SK-N-SH treated with all-trans-retinoic acid at 6 μM for 48 hours (cell line): ENCODE data around the gene SGCA.

Source experiments
- ATAC-seq: fragments of 200-7000 bp; cut with Tn5 transposase; 3 replicates; pipeline ENCODE4 v1.9.1; 2020; ENCODE audit warnings: mild to moderate bottlenecking, moderate library complexity
- ARNTL ChIP-seq: fragments of 450-650 bp; formaldehyde crosslinking; IDR thresholded peaks from 2 replicates; pipeline ENCODE4 v1.5.0; 2020; ENCODE audit warnings: low read depth, mild to moderate bottlenecking, moderate library complexity, borderline replicate concordance
- BACH2 ChIP-seq: fragments of 250-450 bp; sonication (Bioruptor Pico); IDR thresholded peaks from 2 replicates; pipeline ENCODE4 v1.9.0; 2021; ENCODE audit warnings: mild to moderate bottlenecking, borderline replicate concordance
- CREB5 ChIP-seq: fragments of 250-450 bp; sonication (Bioruptor Pico); IDR thresholded peaks from 2 replicates; pipeline ENCODE4 v1.5.1; 2020; ENCODE audit warnings: low read depth, mild to moderate bottlenecking, moderate library complexity
- CSDC2 ChIP-seq: fragments of 250-450 bp; sonication (Bioruptor Pico); IDR thresholded peaks from 2 replicates; pipeline ENCODE4 v1.5.0; 2020; ENCODE audit warnings: mild to moderate bottlenecking, moderate library complexity
- CSRNP3 ChIP-seq: fragments of 250-450 bp; sonication (Bioruptor Pico); IDR thresholded peaks from 2 replicates; pipeline ENCODE4 v1.5.1; 2021; ENCODE audit warnings: mild to moderate bottlenecking, moderate library complexity
- ESRRG ChIP-seq: fragments of 250-450 bp; sonication (Bioruptor Pico); IDR thresholded peaks from 2 replicates; pipeline ENCODE4 v1.6.1; 2021; ENCODE audit warnings: mild to moderate bottlenecking
- GLIS3 ChIP-seq: fragments of 250-450 bp; sonication (Bioruptor Pico); IDR thresholded peaks from 2 replicates; pipeline ENCODE4 v1.5.0; 2020; ENCODE audit warnings: mild to moderate bottlenecking, moderate library complexity
- ISL1 ChIP-seq: fragments of 250-450 bp; sonication (Bioruptor Pico); IDR thresholded peaks from 2 replicates; pipeline ENCODE4 v2.1.2; 2022; ENCODE audit warnings: mild to moderate bottlenecking, moderate library complexity
- OSR1 ChIP-seq: fragments of 250-450 bp; sonication (Bioruptor Pico); IDR thresholded peaks from 2 replicates; pipeline ENCODE4 v1.8.0; 2022; ENCODE audit warnings: moderate library complexity, mild to moderate bottlenecking, inconsistent platforms
- PATZ1 ChIP-seq: fragments of 250-450 bp; sonication (Bioruptor Pico); IDR thresholded peaks from 2 replicates; pipeline ENCODE4 v1.8.0; 2020; ENCODE audit warnings: mild to moderate bottlenecking, moderate library complexity, borderline replicate concordance
- POU6F1 ChIP-seq: fragments of 250-450 bp; sonication (Bioruptor Pico); IDR thresholded peaks from 2 replicates; pipeline ENCODE4 v1.8.0; 2021; ENCODE audit warnings: low read depth, mild to moderate bottlenecking, moderate library complexity, borderline replicate concordance
- PPARA ChIP-seq: fragments of 250-450 bp; sonication (Bioruptor Pico); IDR thresholded peaks from 2 replicates; pipeline ENCODE4 v1.5.0; 2020; ENCODE audit warnings: mild to moderate bottlenecking, borderline replicate concordance
- RARB ChIP-seq: fragments of 250-450 bp; sonication (Bioruptor Pico); IDR thresholded peaks from 2 replicates; pipeline ENCODE4 v1.8.0; 2021; ENCODE audit warnings: mild to moderate bottlenecking, moderate library complexity
- TCF4 ChIP-seq: fragments of 250-450 bp; sonication (Bioruptor Pico); IDR thresholded peaks from 2 replicates; pipeline ENCODE4 v1.8.0; 2021; ENCODE audit warnings: mild to moderate bottlenecking, moderate library complexity, borderline replicate concordance
- TOX ChIP-seq: fragments of 250-450 bp; sonication (Bioruptor Pico); IDR thresholded peaks from 2 replicates; pipeline ENCODE4 v1.8.0; 2021; ENCODE audit warnings: mild to moderate bottlenecking, moderate library complexity, borderline replicate concordance
- TSHZ2 ChIP-seq: fragments of 250-450 bp; sonication (Bioruptor Pico); IDR thresholded peaks from 2 replicates; pipeline ENCODE4 v1.5.0; 2020; ENCODE audit warnings: mild to moderate bottlenecking, moderate library complexity
- ZC3H10 ChIP-seq: fragments of 250-450 bp; sonication (Bioruptor Pico); IDR thresholded peaks from 2 replicates; pipeline ENCODE4 v1.5.1; 2021; ENCODE audit warnings: mild to moderate bottlenecking, moderate library complexity
- ZFP3 ChIP-seq: fragments of 250-450 bp; sonication (Bioruptor Pico); IDR thresholded peaks from 2 replicates; pipeline ENCODE4 v1.5.0; 2020; ENCODE audit warnings: mild to moderate bottlenecking, moderate library complexity
- ZFP30 ChIP-seq: fragments of 450-650 bp; formaldehyde crosslinking; IDR thresholded peaks from 2 replicates; pipeline ENCODE4 v1.5.0; 2022; ENCODE audit warnings: mild to moderate bottlenecking, moderate library complexity
- ZNF565 ChIP-seq: fragments of 450-650 bp; formaldehyde crosslinking; conservative IDR thresholded peaks from 2 replicates; pipeline ENCODE4 v1.5.0; 2020; ENCODE audit warnings: low read depth, mild to moderate bottlenecking, moderate library complexity

Gene SGCA

GRCh38 chr17:50189550-50190292 lies 23.9 kb downstream of the SGCA start (continued):
- no peak for TF ChIP-seq CREB5 (CRISPR knock-in tag)
- TF ChIP-seq CSDC2 (CRISPR knock-in tag), result no peak

- no peak for TF ChIP-seq RARB (CRISPR knock-in tag)
- no peak for TF ChIP-seq ZC3H10 (CRISPR knock-in tag)
- no peak for TF ChIP-seq GLIS3 (CRISPR knock-in tag)
- no peak for TF ChIP-seq OSR1 (CRISPR knock-in tag)
- no peak for TF ChIP-seq ZFP3 (CRISPR knock-in tag)
- no peak for TF ChIP-seq ZNF565 (CRISPR knock-in tag)
- TF ChIP-seq POU6F1 (CRISPR knock-in tag), result no peak
- TF ChIP-seq CSRNP3 (CRISPR knock-in tag), result no peak
- TF ChIP-seq PPARA, result no peak
- TF ChIP-seq ARNTL (CRISPR knock-in tag), result no peak
- TF ChIP-seq PATZ1 (CRISPR knock-in tag), result no peak
- TF ChIP-seq TOX (CRISPR knock-in tag), result no peak
- TF ChIP-seq CREB5 (CRISPR knock-in tag), result no peak
- no peak for TF ChIP-seq BACH2 (CRISPR knock-in tag)
- TF ChIP-seq ISL1 (CRISPR knock-in tag), result no peak
- no peak for TF ChIP-seq TCF4 (CRISPR knock-in tag)
- no peak for TF ChIP-seq ESRRG
- no peak for ATAC-seq
These were observed 24.4 kb downstream of the SGCA start for GRCh38 chr17:50190293-50190602.

- TF ChIP-seq ARNTL (CRISPR knock-in tag) (no peak), ZFP30 (no peak), ISL1 (CRISPR knock-in tag) (no peak), CREB5 (CRISPR knock-in tag) (no peak), CSDC2 (CRISPR knock-in tag) (no peak), TOX (CRISPR knock-in tag) (no peak), CSRNP3 (CRISPR knock-in tag) (no peak), TSHZ2 (no peak), PATZ1 (CRISPR knock-in tag) (no peak), PPARA (no peak)
- ATAC-seq, result no peak
These were observed 25.0 kb downstream of the SGCA start for GRCh38 chr17:50190603-50191358.
